Breast epithelium (tissue), 4 donors: ENCODE results near the gene CYP26C1. TPM values are rescaled to one million over a fixed set of nuclear protein-coding genes. Genes with fewer than 3 reads are reported as not detected.
A peak's percentile ranks its signal among the peaks of the same experiment; 100 is the strongest.

Source experiments
- DNase-seq, 2 donors: peaks; one replicate each; pipeline ENCODE4 v3.0.0-alpha.2; 2019; ENCODE audit warnings: low spot score in 2 of 2
- H3K27ac ChIP-seq, 2 donors: fragments of 200-600 bp; sonication (generic) in 1 of 2; one replicate each; pipeline ENCODE4 v1.5.1; 2016 to 2019; ENCODE audit warnings: mild to moderate bottlenecking in 1 of 2
- H3K27me3 ChIP-seq, 2 donors: fragments of 200-600 bp; sonication (generic) in 1 of 2; one replicate each; pipeline versions ENCODE4 v1.5.1 to v1.6.0; 2017 to 2019; ENCODE audit warnings: control low read depth in 1 of 2, mild to moderate bottlenecking in 1 of 2
- H3K36me3 ChIP-seq: fragments of 200-600 bp; one replicate; pipeline ENCODE4 v1.5.1; 2019
- H3K4me1 ChIP-seq, 2 donors: fragments of 200-600 bp; sonication (generic); one replicate each; pipeline ENCODE4 v1.5.1; 2016 to 2019; ENCODE audit warnings: control low read depth in 1 of 2
- H3K4me3 ChIP-seq, 3 donors: fragments of 200-600 bp; sonication (generic); 1 replicate in 2 of 3; 2 replicates in 1 of 3; pipeline ENCODE4 v1.5.1; 2016 to 2019; ENCODE audit warnings: mild to moderate bottlenecking in 3 of 3, moderate library complexity in 2 of 3
- H3K9me3 ChIP-seq, 2 donors: fragments of 200-600 bp; sonication (generic) in 1 of 2; one replicate each; pipeline ENCODE4 v1.5.1; 2016 to 2019; ENCODE audit warnings: control low read depth in 1 of 2
- CTCF ChIP-seq, 3 donors: fragments of 450-650 bp; IDR thresholded peaks; one replicate each; pipeline ENCODE4 v1.5.1; 2016 to 2017; ENCODE audit warnings: antibody characterized with exemption in 3 of 3, mild to moderate bottlenecking in 3 of 3, moderate library complexity in 3 of 3
- POLR2A ChIP-seq: fragments of 450-650 bp; IDR thresholded peaks from one replicate; pipeline ENCODE4 v1.6.1; 2016; ENCODE audit warnings: antibody characterized with exemption, mild to moderate bottlenecking, moderate library complexity
- POLR2AphosphoS5 ChIP-seq, 3 donors: sonication (generic); formaldehyde crosslinking; IDR thresholded peaks; one replicate each; pipeline ENCODE4 v1.6.1; 2017; ENCODE audit warnings: antibody characterized with exemption in 3 of 3
- intact Hi-C: fragments of 100-400 bp; cut with DNase I; formaldehyde crosslinking; loops from one replicate; pipeline ENCODE4 v1.15.1; 2023; ENCODE audit warnings: low total_unique reads
- total RNA-seq, 3 donors: library from RNA; depleted of rRNA; stranded (reverse); fragments of >200 nt; gene quantifications; one replicate each; pipeline ENCODE4 v1.1.0, GENCODE V29; 2016

Gene CYP26C1
- total RNA-seq, 3 donors from 2014 or later: 0.15 to 0.16 TPM; not detected in 1

- DNase-seq: peak in 1 of 2 donors; percentile 16
- peaks cover 0 to 47% of the 10 kb centered on the region in 2 donors for H3K27me3 ChIP-seq
- H3K27ac ChIP-seq: no peak overlapping the region
- no peaks in the 10 kb centered on the region for H3K36me3 ChIP-seq
- H3K4me1 ChIP-seq: peaks cover 6 to 12% of the 10 kb centered on the region in 2 donors
- no peaks in the 10 kb centered on the region for H3K9me3 ChIP-seq
- H3K4me3 ChIP-seq: peak overlapping the region in 2 of 3 donors; percentile 54 to 65
- intact Hi-C loops: no loop called here
- no peak for TF ChIP-seq POLR2A
Measured at GRCh38 chr10:93074597-93075368, 14.2 kb downstream of the CYP26C1 start.

- H3K4me3 ChIP-seq: peak overlapping the region in 2 of 3 donors; percentile 54 to 65
- H3K27me3 ChIP-seq: peaks cover 0 to 46% of the 10 kb centered on the region in 2 donors
- no peak overlapping the region for H3K27ac ChIP-seq
- intact Hi-C loops: no loop called here
- peak in 1 of 2 donors; percentile 14 for DNase-seq
- no peaks in the 10 kb centered on the region for H3K9me3 ChIP-seq
- TF ChIP-seq POLR2A: no peak
- no peak for TF ChIP-seq CTCF (IDR thresholded peaks at IDR 0.05)
- no peak for TF ChIP-seq POLR2AphosphoS5 (IDR thresholded peaks at IDR 0.05)
- peaks cover 6 to 12% of the 10 kb centered on the region in 2 donors for H3K4me1 ChIP-seq
- H3K36me3 ChIP-seq: no peaks in the 10 kb centered on the region
Measured at GRCh38 chr10:93075369-93076221, 15.0 kb downstream of the CYP26C1 start.

GRCh38 chr10:93076871-93077270 is 16.3 kb downstream of the CYP26C1 start:
- TF ChIP-seq POLR2AphosphoS5 (IDR thresholded peaks at IDR 0.05): no peak
- no peak for TF ChIP-seq CTCF (IDR thresholded peaks at IDR 0.05)
- TF ChIP-seq POLR2A: no peak
- Histone ChIP-seq H3K9me3 (no peaks in the 10 kb centered on the region), H3K27ac (no peak overlapping the region), H3K4me3 (no peak overlapping the region), H3K4me1 (peaks cover 6 to 12% of the 10 kb centered on the region in 2 donors), H3K27me3 (peaks cover 0 to 46% of the 10 kb centered on the region in 2 donors), H3K36me3 (no peaks in the 10 kb centered on the region)
- intact Hi-C loops: no loop called here
- no peak for DNase-seq

- TF ChIP-seq CTCF (IDR thresholded peaks at IDR 0.05): no peak
- no peak for TF ChIP-seq POLR2AphosphoS5 (IDR thresholded peaks at IDR 0.05)
- TF ChIP-seq POLR2A: no peak
- Histone ChIP-seq H3K27me3 (peaks cover 0 to 37% of the 10 kb centered on the region in 2 donors), H3K4me3 (no peak overlapping the region), H3K36me3 (no peaks in the 10 kb centered on the region), H3K27ac (no peak overlapping the region), H3K9me3 (no peaks in the 10 kb centered on the region), H3K4me1 (peaks cover 6 to 8% of the 10 kb centered on the region in 2 donors)
- no peak for DNase-seq
- intact Hi-C loops: no loop called here
Measured at GRCh38 chr10:93077860-93078337, 17.3 kb downstream of the CYP26C1 start.

GRCh38 chr10:93079663-93080349 is 19.2 kb downstream of the CYP26C1 start:
- intact Hi-C loops: no loop called here
- H3K27me3 ChIP-seq: peaks cover 0 to 18% of the 10 kb centered on the region in 2 donors
- no peaks in the 10 kb centered on the region for H3K9me3 ChIP-seq
- no peaks in the 10 kb centered on the region for H3K36me3 ChIP-seq
- H3K4me1 ChIP-seq: no peaks in the 10 kb centered on the region
- DNase-seq: peak in 1 of 2 donors; percentile 15
- no peak overlapping the region for H3K27ac ChIP-seq
- no peak for TF ChIP-seq CTCF (IDR thresholded peaks at IDR 0.05)
- TF ChIP-seq POLR2A: no peak
- no peak for TF ChIP-seq POLR2AphosphoS5 (IDR thresholded peaks at IDR 0.05)
- H3K4me3 ChIP-seq: no peak overlapping the region
